ENCODE measurements around the gene KIF22.

GRCh38 chr16:29809850-29810698 is 19.5 kb downstream of the KIF22 start:
- TF ChIP-seq EZH2phosphoT487 (IDR thresholded peaks at IDR 0.05; ENCODE audit: borderline replicate concordance), result no peak
- no peak for TF ChIP-seq JUND (IDR thresholded peaks at IDR 0.05)
- no peak for TF ChIP-seq CTCF (IDR thresholded peaks at IDR 0.05 in 2 of 3, conservative IDR thresholded peaks at IDR 0.05 in 1 of 3; ENCODE audit: borderline replicate concordance in 1 of 3, insufficient read depth in 1 of 3, low read depth in 2 of 3, low read length in 2 of 3)
- TF ChIP-seq ELF1 (IDR thresholded peaks at IDR 0.05; ENCODE audit: borderline replicate concordance, low read depth), result no peak
- no peak for TF ChIP-seq POLR2AphosphoS5 (IDR thresholded peaks at IDR 0.05; ENCODE audit: low read depth, low read length)
- no peak for TF ChIP-seq SP1 (IDR thresholded peaks at IDR 0.05; ENCODE audit: low read depth)
- TF ChIP-seq MAX (IDR thresholded peaks at IDR 0.05), result no peak
- no peak for TF ChIP-seq SRF (IDR thresholded peaks at IDR 0.05; ENCODE audit: low read depth)
- no peak for TF ChIP-seq POLR2A (IDR thresholded peaks at IDR 0.05; ENCODE audit: borderline replicate concordance, extremely low read depth, insufficient read depth, insufficient read length)
- no peak for TF ChIP-seq ZNF274 (IDR thresholded peaks at IDR 0.05; ENCODE audit: low read depth, low read length)
- TF ChIP-seq CBX3 (IDR thresholded peaks at IDR 0.05; ENCODE audit: low read depth), result no peak
- TF ChIP-seq EZH2 (IDR thresholded peaks at IDR 0.05), result no peak
- TF ChIP-seq CEBPB (IDR thresholded peaks at IDR 0.05; ENCODE audit: low read depth), result no peak
